ENCODE data around the gene A1CF. TPM values are rescaled to one million over a fixed set of nuclear protein-coding genes. Genes with fewer than 3 reads are reported as not detected.
"Not testable (repeated sequence)": the region's sequence is repeated elsewhere in the genome, so short reads cannot be mapped to it uniquely, and the experiment has no call there.

The A1CF gene
- total and polyA plus RNA-seq, 3 experiments from 2014 or later: not detected

DNA sequence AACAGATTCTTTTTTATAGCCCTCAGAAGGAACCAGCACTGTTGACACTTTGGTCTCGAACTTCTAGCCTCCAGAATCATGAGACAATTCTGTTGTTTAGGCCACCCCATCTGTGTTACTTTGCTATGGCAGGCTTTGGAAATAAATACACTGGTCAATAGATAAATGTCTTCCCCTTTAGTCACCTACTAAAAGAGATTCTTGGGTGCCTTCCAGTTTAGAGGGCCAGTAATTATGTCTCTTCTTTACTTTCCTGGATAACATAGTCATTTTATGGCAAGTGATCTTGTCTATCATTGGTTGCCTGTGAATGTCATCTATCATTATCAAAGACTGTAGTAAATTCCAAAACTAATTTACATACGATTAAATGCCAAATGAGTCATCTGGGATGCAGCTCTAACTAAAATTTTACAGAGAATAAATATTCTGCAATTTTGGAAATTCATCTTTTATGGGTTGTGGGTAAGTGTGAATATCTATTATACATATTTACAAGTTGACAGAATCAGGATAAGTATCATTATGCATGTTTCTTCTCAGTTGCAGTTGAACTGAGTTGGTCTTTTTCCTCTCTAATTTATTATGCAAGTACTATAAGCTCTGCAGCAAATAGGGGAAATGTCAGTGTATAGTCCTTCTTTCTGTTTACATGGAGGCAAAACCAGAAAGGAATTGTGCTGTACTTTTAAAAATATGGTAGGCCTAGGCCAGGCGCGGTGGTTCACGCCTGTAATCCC is 118.5 kb downstream of the A1CF start:
- CTCF ChIA-PET: not testable (repeated sequence)

More for the DNA sequence above, 118.5 kb downstream of the A1CF start:
- H3K36me3 Mint-ChIP-seq; H3K27ac Mint-ChIP-seq; DNase-seq; H3K36me3 ChIP-seq (ENCODE audit: insufficient read depth, low read length); H3K4me3 ChIP-seq (ENCODE audit: low read length); H3K27ac ChIP-seq (ENCODE audit: low read depth, low read length); H3K4me3 Mint-ChIP-seq; H3K4me1 Mint-ChIP-seq; POLR2A ChIA-PET; H3K9me3 ChIP-seq (ENCODE audit: low read length); H3K27me3 Mint-ChIP-seq; H3K4me1 ChIP-seq (ENCODE audit: insufficient read depth, low read length); H3K27me3 ChIP-seq (ENCODE audit: insufficient read depth, low read length, poor library complexity, severe bottlenecking): not testable (repeated sequence)
- peaks cover 0 to 15% (median 12%) of the 10 kb centered on the region in 5 donors for H3K9me3 Mint-ChIP-seq

Other genes with a start within 250 kb of the A1CF start
- gene ASAH2B, start 145.7 kb downstream of the A1CF start, total RNA-seq: 1 to 10 TPM; 6.6 to 9.6 TPM
- gene ASAH2B, start 145.7 kb downstream of the A1CF start, polyA plus RNA-seq: 1.9 TPM
- not detected for gene PRKG1, start 188.9 kb upstream of the A1CF start, total RNA-seq
- gene PRKG1, start 188.9 kb upstream of the A1CF start, polyA plus RNA-seq: not detected

Data from CD8-positive, alpha-beta memory T cell (primary cell).